CD4-positive, alpha-beta T cell treated with Interferon gamma for 1 hour (primary cell): Measurements from ENCODE around the gene PLRG1.
A peak's percentile ranks its signal among the peaks of the same experiment; 100 is the strongest.

Source experiments
- DNase-seq: peaks from one replicate; pipeline ENCODE4 v3.0.0-alpha.2; 2020

The PLRG1 gene

DNA sequence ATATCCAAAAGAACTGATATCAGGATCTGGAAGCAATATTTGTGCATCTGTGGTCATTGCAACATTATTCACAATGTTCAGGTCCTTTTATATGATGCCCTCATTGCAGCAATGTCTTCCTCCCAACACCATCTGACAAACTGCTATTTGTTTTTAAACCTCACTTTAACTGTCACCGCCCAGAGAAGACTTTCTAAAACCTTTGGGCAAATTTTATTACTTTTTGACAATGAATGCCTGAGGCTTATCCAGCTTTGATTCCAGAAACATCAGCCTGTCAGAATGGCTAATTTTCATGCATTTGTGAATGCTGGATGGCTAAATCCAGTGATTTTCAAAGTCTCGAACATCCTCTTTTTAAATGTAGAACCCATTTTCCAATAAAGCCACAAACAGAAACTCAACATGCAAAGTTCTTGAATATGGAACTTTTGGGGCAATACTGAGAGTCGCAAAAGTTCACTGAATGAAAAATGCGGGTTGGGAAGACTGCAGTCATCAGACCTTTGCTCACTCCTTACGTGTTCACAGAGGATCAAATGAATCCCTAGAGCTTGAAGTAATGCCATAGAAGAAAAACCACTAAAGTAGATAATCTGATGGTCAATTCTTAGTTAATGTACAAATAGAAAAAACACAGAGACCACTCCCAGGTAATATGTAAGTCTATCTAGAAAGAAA lies 23.1 kb upstream of the PLRG1 start:
- no peak for DNase-seq

DNA sequence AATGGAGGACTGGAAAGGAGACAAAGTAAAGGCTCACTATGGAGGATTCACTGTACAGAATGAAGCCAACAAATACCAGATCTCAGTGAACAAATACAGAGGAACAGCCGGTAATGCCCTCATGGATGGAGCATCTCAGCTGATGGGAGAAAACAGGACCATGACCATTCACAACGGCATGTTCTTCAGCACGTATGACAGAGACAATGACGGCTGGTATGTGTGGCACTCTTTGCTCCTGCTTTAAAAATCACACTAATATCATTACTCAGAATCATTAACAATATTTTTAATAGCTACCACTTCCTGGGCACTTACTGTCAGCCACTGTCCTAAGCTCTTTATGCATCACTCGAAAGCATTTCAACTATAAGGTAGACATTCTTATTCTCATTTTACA lies 19.4 kb upstream of the PLRG1 start:
- no peak for DNase-seq

DNA sequence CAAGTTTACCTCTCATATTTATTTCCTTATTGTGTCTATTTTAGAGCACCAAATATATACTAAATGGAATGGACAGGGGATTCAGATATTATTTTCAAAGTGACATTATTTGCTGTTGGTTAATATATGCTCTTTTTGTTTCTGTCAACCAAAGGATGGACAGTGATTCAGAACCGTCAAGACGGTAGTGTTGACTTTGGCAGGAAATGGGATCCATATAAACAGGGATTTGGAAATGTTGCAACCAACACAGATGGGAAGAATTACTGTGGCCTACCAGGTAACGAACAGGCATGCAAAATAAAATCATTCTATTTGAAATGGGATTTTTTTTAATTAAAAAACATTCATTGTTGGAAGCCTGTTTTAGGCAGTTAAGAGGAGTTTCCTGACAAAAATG lies 18.8 kb upstream of the PLRG1 start:
- no peak for DNase-seq

DNA sequence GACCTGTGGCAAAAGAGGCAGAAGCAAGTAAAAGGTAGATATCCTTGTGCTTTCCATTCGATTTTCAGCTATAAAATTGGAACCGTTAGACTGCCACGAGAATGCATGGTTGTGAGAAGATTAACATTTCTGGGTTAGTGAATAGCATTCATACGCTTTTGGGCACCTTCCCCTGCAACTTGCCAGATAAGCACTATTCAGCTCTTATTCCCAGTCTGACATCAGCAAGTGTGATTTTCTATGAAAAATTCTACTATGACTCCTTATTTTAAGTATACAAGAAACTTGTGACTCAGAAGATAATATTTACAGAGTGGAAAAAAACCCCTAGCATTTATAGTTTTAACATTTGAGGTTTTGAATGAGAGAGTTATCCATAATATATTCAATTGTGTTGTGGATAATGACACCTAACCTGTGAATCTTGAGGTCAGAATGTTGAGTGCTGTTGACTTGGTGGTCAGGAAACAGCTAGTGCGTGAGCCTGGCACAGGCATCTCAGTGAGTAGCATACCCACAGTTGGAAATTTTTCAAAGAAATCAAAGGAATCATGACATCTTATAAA lies 16.5 kb upstream of the PLRG1 start:
- no peak for DNase-seq

DNA sequence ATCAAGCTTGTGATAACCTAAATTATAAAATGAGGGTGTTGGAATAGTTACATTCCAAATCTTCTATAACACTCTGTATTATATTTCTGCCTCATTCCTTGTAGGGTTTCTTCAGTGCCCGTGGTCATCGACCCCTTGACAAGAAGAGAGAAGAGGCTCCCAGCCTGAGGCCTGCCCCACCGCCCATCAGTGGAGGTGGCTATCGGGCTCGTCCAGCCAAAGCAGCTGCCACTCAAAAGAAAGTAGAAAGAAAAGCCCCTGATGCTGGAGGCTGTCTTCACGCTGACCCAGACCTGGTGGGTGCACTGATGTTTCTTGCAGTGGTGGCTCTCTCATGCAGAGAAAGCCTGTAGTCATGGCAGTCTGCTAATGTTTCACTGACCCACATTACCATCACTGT lies 15.5 kb upstream of the PLRG1 start:
- DNase-seq: no peak

DNA sequence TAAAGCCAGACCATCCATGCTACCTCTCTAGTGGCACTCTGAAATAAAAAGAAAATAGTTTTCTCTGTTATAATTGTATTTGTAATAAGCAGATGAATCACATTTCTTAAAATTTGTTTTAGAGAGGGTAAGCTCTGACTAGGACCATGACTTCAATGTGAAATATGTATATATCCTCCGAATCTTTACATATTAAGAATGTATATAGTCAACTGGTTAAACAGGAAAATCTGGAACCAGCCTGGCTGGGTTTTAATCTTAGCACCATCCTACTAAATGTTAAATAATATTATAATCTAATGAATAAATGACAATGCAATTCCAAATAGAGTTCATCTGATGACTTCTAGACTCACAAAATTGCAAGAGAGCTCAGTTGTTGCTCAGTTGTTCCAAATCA lies 14.1 kb upstream of the PLRG1 start:
- no peak for DNase-seq

DNA sequence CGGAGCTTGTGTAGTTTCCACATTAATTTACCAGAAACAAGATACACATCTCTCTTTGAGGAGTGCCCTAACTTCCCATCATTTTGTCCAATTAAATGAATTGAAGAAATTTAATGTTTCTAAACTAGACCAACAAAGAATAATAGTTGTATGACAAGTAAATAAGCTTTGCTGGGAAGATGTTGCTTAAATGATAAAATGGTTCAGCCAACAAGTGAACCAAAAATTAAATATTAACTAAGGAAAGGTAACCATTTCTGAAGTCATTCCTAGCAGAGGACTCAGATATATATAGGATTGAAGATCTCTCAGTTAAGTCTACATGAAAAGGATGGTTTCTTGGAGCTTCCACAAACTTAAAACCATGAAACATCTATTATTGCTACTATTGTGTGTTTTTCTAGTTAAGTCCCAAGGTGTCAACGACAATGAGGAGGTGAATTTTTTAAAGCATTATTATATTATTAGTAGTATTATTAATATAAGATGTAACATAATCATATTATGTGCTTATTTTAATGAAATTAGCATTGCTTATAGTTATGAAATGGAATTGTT lies 12.6 kb upstream of the PLRG1 start, which contains the start of gene FGB:
Gene FGB (plus strand): TSS at position 315 of the 558 bp plus-strand sequence. CDS start 8 bp downstream, at position 323.
- no peak for DNase-seq

DNA sequence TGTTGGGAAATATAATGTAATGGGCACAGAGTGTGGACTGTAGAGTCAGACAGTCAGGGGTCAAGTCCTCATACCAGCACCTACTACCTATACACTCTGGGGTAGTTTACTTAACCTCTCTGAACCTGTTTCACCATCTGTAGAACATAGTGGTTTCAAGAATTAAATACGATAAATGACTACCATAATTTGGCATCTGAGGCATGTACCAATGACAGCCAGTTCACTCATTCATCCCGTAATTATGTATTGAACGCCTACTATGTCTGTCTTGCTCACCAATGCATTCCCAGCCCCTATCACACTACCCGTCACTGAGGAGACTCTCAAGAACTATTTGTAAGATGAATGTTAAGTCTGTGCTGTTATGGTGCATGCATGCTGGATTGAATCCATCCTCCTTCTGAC lies 10.6 kb upstream of the PLRG1 start:
- no peak for DNase-seq

DNA sequence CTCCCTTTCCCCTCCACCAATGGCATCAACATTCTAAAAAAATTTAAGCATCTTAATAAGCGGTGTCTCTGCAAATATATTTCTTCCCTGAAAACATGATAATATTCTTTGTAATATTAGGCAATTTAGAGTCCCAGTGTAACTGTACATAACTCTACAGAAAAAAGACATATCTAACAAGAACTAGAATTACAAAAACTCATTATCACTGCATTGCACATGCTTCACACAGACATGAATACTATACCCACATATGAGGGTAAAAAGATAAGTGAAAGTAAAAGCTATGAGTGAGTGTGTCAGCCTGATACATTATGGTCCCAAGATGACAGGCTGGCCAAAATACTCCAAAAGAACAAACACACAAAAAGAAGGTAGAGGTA lies 10.2 kb upstream of the PLRG1 start:
- DNase-seq: no peak

DNA sequence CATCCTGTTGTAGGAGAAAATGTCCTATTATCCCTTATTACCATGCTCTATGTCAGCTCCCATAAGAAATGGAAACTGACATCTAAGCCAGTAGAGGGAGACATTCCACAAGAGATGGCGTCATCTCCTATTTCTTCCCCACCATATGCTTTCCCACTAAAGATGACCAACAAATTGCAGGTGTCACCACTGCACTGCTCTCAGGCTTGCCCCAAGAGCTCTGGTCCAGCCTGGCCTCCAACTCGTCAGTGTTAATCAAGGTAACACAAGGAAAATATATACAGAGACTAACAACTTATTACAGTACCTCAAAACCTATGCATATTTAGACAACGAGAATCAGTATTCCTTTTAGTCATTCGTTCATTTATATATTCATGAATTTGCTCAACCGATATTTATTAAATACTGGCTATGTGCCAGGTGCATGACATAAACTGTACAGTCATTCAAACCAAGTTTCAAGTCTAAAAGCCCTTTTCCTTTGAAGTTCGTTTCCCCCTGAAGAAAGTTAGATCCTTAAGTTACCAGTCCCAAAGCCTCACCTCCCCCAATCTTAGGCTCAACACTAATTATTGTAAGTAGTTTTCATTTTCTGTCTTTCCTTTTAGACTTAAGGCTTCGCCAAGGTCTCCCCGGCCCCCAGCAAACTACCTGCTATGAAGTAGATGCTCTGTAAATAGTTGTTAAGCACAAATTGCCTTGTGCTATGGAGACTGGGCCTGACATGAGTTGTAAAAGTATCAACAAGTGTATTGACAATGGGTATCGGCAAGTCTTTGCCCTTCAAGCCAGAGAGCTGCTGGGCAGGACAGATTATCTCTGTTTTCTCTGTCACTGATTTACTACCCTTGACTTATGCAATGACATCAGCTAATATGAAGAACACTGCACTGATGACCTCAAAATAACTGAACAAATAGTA lies 9.6 kb upstream of the PLRG1 start:
- DNase-seq: no peak

DNA sequence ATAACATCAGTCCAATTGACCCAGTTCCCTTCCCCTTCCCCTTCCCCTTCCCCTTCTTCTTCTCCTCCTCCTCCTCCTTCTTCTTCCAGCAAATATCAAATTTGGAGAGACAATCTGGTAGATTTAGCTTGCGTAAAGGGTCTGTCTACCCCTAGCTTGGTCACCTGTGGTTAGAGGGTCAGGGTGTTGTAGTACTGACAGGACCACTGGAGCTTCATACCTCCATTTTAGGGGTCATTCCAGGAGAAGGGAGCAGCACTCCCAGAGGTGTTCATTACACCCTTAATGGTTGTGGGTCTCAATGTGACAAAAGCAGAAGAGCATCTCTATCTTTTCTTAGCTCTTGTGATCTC lies 8.9 kb upstream of the PLRG1 start:
- DNase-seq: no peak

DNA sequence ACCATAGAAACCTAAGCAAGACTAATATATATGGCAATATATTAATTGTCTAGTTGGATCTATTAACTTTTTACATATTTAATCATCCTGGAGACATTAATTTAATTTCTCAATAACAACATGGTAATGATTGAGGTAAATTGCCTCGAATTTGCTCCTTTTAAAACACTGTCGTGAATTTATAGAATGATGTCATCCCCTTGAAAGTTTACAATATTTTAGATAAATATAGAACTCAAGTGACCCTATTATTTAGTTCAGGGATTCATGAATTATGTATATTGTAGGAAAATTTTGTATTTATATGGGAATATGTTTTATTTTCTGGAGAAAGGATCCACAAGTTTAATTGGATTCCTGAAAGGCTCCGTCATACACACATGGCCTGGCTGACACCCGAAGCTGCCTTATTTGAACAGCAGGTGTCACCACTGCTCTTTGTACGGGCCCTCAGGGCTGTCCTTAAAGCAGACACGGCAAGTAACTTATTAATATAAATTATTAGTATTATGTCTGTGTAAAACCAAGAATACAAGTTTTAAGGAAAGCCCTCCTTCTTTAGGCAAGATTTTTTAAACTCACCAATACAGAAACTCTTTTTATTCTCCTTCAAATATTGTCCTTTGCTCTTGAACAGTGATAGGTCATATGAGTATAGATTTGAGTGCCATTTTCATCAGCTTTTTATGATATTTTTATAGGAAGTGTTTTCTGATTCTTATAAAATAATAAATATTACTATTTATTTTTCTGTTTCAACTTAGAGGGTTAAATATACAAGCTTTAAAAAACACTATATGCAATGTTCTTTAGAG lies 1.9 kb upstream of the PLRG1 start:
- DNase-seq: peak; percentile 70

DNA sequence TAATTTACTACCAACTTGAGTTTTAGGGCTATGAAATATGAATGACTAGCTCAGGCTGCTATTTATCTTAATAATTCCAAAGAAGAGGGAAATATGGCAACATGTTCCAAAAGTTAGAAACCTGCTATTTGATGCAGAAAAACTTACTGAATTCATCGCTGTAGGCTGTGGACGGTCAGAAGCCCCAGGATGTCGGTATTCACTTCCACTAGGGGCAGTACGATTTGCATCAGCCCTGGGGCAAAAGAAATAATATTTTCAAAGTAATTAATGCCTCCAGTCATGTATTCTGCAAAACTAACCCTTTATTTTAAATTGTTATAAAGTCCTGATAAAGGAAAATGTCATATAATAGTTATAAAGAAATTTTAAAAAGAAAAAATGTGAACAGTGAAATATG lies 4.5 kb downstream of the PLRG1 start:
- DNase-seq: no peak

DNA sequence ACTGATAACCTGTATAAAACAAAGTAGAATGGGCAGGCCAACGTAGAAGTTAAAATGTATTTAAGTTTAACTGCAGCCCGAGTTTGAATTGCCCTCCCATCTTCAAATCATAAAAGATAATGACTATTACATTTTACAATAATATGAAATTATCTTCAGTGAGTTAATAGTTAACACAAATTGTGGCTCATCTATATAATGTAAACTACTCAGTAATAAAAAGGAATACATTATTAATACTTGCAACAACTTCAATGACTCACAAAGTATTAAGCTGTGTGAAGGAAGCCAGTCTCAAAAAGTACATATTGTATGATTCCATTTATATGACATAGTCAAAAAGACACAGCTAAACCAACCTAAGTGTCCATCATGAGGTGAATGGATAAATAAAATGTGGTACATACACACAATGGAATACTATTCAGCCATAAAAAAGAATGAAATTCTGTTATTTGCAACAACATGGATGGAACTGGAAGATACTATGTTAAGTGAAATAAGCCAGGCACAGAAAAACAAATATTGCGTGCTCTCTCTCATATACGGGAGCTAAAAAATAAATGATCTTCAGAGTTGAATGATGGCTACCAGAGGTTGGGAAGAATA lies 7.8 kb downstream of the PLRG1 start:
- no peak for DNase-seq

DNA sequence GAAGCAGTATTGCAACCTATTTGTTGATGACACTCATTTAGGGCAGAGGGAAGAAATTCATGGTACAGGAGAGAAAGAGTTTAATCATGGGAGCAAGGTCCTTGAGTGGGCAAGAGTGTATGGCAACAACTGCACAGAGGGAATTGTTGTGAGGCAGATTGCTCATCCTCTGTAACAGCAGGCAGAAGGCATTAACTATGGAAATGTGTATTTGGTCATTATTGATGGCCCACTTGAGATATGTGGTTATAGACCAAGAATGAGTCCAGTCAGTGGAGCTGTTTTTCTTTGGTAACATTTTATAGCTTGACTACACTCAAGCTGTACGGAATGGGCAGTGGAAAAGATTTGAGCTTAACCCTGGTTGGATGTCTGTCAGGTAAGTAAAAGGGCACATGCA lies 15.9 kb downstream of the PLRG1 start:
- DNase-seq: no peak

DNA sequence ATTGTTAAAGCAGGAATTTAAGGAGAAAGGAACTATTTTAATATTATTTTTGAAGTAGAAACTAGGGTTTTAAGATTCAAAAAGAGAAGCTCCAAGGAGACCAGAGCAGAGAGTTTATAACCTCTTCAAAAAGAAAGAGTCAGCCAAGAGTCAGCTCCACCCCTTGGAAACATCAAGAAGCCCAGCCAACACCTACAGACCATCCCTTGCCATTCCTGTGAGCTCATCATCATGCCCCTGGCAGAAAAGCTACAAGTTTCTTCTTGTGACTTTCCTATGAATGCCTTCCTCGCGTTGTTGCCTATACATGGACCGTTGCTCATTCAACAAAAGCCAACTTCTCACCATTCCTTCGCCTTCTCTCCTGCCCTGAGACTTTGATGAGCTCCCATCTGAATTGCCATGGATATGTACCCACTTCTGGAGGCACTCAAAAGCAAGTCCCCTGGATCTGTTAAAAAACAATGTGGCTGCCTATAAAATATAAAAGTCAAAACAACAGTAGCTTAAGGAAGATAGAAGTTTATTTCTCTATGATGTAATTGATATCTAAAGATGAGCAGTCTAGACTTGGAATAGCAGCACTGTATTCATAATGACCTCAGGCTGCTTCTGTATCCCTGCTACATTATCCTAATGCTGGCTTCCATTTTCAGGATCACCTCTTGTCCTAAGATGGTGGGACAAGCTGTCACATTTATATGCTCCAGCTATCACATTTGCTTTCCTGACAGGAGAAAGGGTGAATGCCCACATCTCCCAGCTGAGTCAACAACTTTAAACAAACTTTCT lies 20.3 kb downstream of the PLRG1 start:
- DNase-seq: no peak

DNA sequence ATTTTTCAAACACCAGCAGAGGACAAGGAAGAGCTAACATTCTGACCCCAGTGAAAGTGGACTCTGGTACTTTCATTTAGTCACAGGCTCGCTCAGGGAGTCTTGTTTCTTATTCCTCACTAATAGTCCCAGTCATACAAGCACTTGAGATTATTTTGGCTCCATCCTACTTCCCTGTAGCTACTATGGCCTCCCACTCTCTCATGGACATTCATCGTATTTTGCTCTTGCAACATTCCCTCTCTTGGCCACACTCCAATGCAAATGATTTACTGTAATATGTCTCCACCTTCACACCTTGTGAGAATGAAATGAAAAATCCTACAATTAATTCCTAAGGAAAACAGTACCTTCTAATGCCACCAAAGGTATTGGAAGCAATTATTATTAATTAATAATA lies 21.3 kb downstream of the PLRG1 start:
- DNase-seq: no peak

DNA sequence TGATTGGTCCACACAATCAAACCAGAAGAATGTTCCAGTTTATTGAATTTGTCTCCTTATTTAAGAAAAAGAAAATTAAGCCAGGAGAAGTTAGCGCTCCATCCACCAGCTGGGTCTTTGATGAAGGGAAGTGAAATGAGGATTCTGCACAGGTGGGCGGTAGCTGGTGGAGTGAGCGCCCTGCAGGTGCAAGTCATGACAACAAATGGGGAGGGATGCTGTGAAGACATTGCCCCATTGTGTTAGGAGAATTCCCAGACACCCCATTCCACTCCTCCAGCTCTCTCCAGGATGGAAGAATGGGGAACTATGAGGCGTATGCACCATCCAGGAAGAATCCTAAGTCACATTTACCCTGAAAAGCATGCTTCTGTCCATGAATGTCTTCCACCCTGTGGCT lies 22.9 kb downstream of the PLRG1 start:
- DNase-seq: no peak

DNA sequence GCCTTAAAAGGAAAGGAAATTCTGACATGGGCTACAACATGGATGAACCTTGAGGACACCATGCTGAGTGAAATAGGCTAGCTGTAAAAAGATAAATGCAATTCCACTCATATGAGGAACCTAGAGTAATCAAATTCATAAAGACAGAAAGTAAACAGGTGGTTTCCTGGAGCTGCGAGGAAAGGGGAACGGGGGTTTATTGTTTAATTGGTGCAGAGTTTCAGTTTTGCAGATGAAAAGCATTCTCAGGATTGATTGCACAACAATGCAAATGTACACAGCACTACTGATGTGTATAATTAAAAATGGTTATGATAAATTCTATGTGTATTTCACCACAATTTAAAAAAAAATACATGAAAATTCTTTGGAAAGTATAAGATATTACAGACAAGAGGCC lies 24.0 kb downstream of the PLRG1 start:
- no peak for DNase-seq

DNA sequence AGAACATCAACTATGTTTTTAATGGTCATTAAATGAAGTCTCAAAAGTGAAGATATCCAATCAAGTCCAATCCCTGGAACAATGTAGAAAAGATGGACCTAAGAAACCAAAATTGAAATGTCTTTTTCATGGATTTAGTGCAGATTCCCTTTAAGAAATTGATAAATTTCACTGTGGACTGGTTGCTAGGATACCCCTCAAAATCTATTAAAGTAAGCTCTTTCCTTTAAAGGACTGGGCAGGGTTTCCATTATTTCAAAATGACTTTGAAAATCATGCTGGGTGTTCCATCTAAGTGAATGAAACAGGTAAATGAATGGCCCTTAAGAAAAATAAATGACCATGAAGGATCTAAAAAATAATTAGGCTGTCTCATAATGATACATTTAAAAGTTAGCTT lies 28.6 kb downstream of the PLRG1 start:
- no peak for DNase-seq

DNA sequence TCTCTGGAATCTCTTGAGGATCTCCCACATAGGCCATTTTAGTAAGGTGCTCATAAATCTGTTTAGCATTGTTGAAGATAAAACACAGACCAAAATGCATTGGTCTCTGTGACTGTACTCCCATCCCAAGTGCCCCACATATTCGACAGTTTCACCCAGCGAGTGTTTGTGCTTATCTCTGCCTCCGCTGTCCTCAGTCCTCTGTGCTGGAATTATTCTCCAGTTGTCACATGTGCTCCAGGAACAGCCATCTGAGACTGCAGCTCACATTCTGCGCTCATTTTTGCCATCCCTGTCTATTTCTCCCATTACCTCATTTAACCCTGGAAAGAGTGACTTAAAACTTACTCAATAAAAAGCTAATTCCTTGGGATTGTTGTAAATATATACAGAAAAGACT lies 31.0 kb downstream of the PLRG1 start:
- DNase-seq: no peak

DNA sequence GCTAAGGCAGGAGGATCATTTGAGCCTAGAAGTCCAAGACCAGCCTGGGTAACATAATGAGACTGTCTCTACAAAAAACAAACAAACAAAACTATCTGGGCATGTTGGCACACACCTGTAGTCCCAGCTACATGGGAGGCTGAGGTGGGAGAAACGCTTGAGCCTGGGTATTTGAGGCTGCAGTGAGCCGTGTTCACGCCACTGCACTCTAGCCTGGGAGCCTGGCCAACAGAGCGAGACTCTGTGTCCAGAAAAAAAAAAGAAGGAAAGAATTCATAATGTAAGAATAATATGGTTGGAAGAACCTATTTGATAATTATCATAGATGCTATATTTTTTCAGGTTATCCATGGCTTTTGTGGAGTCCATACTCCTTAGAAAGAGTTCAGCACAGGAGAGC lies 32.6 kb downstream of the PLRG1 start:
- no peak for DNase-seq
